ENCODE data around the gene CARD11. TPM values are rescaled to one million over a fixed set of nuclear protein-coding genes. Genes with fewer than 3 reads are reported as not detected.

The CARD11 gene
- total RNA-seq, 1 donor = not detected

DNA sequence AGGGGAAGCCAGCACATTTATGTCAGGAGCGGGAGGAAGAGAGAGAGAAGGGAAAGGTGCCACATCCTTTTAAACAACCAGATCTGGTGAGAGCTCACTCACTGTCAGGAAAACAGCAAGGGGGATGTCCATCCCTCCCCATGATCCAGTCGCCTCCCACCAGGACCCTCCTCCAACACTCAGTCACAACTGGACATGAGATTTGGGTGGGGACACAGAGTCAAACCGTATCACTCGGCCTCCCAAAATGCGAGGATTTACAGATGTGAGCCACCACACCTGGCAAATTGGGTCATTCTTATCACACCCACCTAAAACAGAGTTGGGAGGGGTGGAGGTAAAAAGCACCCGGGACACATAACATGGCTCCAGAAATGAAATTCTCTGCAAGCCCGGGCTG, 41.0 kb downstream of the CARD11 start:
- TF ChIP-seq, protein P1, sequence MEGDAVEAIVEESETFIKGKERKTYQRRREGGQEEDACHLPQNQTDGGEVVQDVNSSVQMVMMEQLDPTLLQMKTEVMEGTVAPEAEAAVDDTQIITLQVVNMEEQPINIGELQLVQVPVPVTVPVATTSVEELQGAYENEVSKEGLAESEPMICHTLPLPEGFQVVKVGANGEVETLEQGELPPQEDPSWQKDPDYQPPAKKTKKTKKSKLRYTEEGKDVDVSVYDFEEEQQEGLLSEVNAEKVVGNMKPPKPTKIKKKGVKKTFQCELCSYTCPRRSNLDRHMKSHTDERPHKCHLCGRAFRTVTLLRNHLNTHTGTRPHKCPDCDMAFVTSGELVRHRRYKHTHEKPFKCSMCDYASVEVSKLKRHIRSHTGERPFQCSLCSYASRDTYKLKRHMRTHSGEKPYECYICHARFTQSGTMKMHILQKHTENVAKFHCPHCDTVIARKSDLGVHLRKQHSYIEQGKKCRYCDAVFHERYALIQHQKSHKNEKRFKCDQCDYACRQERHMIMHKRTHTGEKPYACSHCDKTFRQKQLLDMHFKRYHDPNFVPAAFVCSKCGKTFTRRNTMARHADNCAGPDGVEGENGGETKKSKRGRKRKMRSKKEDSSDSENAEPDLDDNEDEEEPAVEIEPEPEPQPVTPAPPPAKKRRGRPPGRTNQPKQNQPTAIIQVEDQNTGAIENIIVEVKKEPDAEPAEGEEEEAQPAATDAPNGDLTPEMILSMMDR (IDR thresholded peaks at IDR 0.05; ENCODE audit: insufficient read depth, low read depth, low read length) = no peak
- H3K4me3 ChIP-seq (ENCODE audit: low read depth, low read length) = no peak overlapping the region
- no peak for DNase-seq (ENCODE audit: low read depth)

DNA sequence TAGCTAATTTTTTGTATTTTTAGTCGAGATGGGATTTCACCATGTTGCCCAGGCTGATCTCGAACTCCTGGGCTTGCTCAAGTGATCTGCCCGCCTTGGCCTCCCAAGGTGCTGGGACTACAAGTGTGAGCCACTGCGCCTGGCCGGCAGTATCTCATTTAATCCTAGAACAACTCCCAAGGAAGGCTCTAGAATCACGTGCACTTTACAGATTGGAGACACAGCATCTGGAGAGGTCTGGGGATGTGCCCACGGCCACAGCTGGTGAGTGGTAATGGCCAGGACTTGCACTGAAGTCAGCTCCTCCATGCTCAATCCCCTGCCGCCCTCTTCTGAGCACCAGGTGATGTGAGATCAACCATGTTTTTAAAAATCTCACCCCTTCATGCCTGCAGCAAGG, 43.1 kb downstream of the CARD11 start:
- TF ChIP-seq, protein P1 (IDR thresholded peaks at IDR 0.05; ENCODE audit: insufficient read depth, low read depth, low read length) = no peak
- DNase-seq (ENCODE audit: low read depth) = no peak
- H3K4me3 ChIP-seq (ENCODE audit: low read depth, low read length) = no peak overlapping the region

DNA sequence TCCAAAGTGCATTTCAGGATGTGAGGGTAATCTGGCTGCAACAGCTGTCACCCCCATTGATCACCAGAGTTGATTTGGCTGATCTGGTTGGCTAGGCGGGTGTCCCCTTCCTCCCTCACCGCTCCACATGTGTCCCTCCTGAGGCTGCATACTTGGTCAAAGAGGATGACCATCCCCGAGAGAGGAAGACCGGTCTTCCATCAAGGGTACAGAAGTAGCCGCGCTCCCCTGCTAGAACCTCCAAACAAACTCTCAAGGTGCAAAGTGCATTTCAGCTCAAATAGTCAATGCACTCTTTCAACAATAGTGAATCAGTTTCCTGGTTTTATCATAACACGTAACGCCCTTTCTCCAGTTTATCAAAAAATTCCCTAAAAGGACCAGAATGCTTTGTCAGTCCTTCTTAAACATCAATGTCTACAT, 44.6 kb downstream of the CARD11 start:
- TF ChIP-seq, protein P1 (IDR thresholded peaks at IDR 0.05; ENCODE audit: insufficient read depth, low read depth, low read length) = no peak
- H3K4me3 ChIP-seq (ENCODE audit: low read depth, low read length) = no peak overlapping the region
- DNase-seq (ENCODE audit: low read depth) = no peak

DNA sequence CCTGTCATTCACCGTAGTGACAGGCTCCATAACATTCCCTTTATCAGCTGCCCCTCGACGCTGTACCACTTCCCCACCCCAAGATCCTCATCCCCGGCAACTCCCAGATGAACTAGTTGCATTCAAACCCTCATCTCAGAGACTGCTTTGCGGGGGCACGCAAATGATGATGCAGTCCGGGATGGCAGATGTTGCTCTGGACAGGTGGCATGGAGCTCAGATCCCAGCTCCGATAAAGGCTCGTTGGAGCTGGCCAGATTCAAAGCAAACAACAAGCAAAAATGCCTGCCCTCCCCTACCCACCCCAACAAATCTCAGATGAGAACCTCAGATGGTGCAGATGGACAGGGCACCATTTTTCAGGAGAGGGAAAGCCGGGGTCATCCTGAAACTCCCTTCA, 46.7 kb downstream of the CARD11 start:
- TF ChIP-seq, protein P1 (IDR thresholded peaks at IDR 0.05; ENCODE audit: insufficient read depth, low read depth, low read length) = no peak
- no peak overlapping the region for H3K4me3 ChIP-seq (ENCODE audit: low read depth, low read length)
- DNase-seq (ENCODE audit: low read depth) = no peak

DNA sequence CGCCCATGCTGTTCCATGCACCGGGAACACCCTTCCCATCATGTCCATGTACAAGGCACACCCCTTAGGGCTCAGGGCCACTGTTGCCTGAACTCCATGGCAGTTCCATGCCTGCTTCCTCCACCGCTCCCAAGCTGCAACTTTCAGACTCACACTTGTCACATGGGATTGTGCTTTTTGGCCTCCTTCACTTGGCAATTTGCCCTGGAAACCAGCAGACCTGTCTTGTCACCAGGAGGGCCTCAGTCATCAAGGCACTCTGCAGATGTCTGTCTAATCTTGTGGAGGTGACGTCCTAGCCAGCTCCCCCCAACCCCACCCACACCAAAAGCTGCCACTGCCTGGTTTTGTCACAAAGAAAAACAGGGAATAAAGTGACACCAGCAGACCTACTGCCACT, 47.5 kb downstream of the CARD11 start:
- H3K4me3 ChIP-seq (ENCODE audit: low read depth, low read length) = no peak overlapping the region
- DNase-seq (ENCODE audit: low read depth) = no peak
- TF ChIP-seq, protein P1 (IDR thresholded peaks at IDR 0.05; ENCODE audit: insufficient read depth, low read depth, low read length) = no peak

DNA sequence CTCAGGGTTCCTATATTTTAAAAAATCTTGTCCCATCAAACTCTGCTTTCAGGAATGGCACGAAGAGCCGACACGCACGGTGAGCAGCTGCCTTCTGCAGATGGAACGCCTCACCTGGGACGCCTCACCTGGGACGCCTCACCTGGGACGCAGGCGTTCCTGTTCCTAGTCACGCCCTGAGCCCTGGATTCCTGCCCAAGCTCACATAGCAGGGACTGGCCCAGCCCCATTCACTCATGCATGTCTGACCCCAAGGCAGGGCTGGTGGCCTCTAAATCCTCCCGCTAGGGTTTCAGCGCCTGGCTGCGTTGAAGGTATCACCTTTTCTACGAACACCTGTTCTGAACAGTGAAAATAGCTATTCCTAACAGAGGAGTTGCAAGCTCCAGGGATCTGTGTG, 49.8 kb downstream of the CARD11 start:
- no peak for DNase-seq (ENCODE audit: low read depth)
- no peak overlapping the region for H3K4me3 ChIP-seq (ENCODE audit: low read depth, low read length)
- TF ChIP-seq, protein P1 (IDR thresholded peaks at IDR 0.05; ENCODE audit: insufficient read depth, low read depth, low read length) = no peak

DNA sequence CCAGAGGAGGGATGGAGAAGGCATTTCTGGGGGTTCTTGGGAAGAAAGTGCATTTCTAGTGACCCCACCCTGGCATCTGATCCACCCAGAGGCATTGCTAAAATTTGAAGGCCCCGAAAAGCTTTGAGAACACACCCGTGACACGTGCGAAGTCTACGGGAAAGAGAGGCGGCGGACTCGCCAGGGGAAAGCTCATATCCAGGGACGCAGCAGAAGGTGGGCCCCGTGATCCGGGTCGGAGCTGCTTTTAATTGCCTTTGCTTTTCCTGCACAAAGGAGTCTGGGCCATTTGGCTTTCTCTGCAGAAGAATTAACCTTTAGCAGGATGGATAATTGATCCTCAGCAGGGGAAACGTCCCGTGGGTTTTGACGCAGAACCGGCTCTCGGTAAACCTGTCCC, 50.3 kb downstream of the CARD11 start:
- DNase-seq (ENCODE audit: low read depth) = no peak

More for the DNA sequence above, 50.3 kb downstream of the CARD11 start:
- no peak overlapping the region for H3K4me3 ChIP-seq (ENCODE audit: low read depth, low read length)
- TF ChIP-seq, protein P1 (IDR thresholded peaks at IDR 0.05; ENCODE audit: insufficient read depth, low read depth, low read length) = no peak
